Gastroesophageal sphincter (tissue), 4 donors: ENCODE measurements around the gene AUTS2. TPM values are rescaled to one million over a fixed set of nuclear protein-coding genes. Genes with fewer than 3 reads are reported as not detected.

ENCODE experiments used
- ATAC-seq: fragments of 150-250 bp; one replicate; pipeline ENCODE4 v1.9.1; 2016; ENCODE audit warnings: mild to moderate bottlenecking, moderate library complexity
- H3K27ac ChIP-seq, 4 donors: fragments of 200-600 bp; sonication (generic) in 3 of 4; 1 replicate in 3 of 4; 2 replicates in 1 of 4; pipeline ENCODE4 v1.5.1; 2016 to 2019
- H3K27me3 ChIP-seq: fragments of 200-600 bp; sonication (generic); one replicate; pipeline ENCODE4 v1.5.1; 2019
- H3K36me3 ChIP-seq, 2 donors: fragments of 200-600 bp; sonication (generic); one replicate each; pipeline ENCODE4 v1.5.1; 2019; ENCODE audit warnings: control low read depth in 1 of 2
- H3K4me1 ChIP-seq, 3 donors: fragments of 200-600 bp; sonication (generic); 1 replicate in 2 of 3; 2 replicates in 1 of 3; pipeline ENCODE4 v1.5.1; 2016 to 2019; ENCODE audit warnings: control low read depth in 2 of 3
- H3K4me3 ChIP-seq, 2 donors: fragments of 200-600 bp; sonication (generic); one replicate each; pipeline ENCODE4 v1.5.1; 2019; ENCODE audit warnings: mild to moderate bottlenecking in 1 of 2, moderate library complexity in 1 of 2
- H3K9me3 ChIP-seq, 3 donors: fragments of 200-600 bp; sonication (generic); one replicate each; pipeline ENCODE4 v1.5.1; 2017 to 2019; ENCODE audit warnings: control low read depth in 2 of 3
- CTCF ChIP-seq, 4 experiments: fragments of 200-600 bp in 2 of 4; fragments of 450-650 bp in 2 of 4; sonication (generic) in 1 of 4; IDR thresholded peaks; one replicate each; pipeline ENCODE4 v1.5.1; 2017 to 2019; ENCODE audit warnings: antibody characterized with exemption in 4 of 4, mild to moderate bottlenecking in 2 of 4, moderate library complexity in 2 of 4
- EP300 ChIP-seq: sonication (generic); formaldehyde crosslinking; IDR thresholded peaks from one replicate; pipeline ENCODE4 v1.6.1; 2017; ENCODE audit warnings: antibody characterized with exemption, mild to moderate bottlenecking
- POLR2A ChIP-seq, 2 donors: fragments of 450-650 bp; IDR thresholded peaks; one replicate each; pipeline ENCODE4 v1.6.1; 2017; ENCODE audit warnings: antibody characterized with exemption in 2 of 2, mild to moderate bottlenecking in 2 of 2, moderate library complexity in 1 of 2
- POLR2AphosphoS5 ChIP-seq: sonication (generic); formaldehyde crosslinking; IDR thresholded peaks from one replicate; pipeline ENCODE4 v1.6.1; 2017; ENCODE audit warnings: antibody characterized with exemption
- WGBS, 2 donors: methylation state at CpG; one replicate each; pipeline ENCODE4 v1.1.5; 2018; ENCODE audit warnings: low coverage in 1 of 2; 5-methylcytosine and 5-hydroxymethylcytosine counted together
- total RNA-seq, 4 donors: library from RNA; depleted of rRNA; stranded (reverse); fragments of >200 nt; gene quantifications; one replicate each; pipeline ENCODE4 v1.1.0, GENCODE V29; 2016

The AUTS2 gene
- total RNA-seq, 4 donors from 2014 or later = 12.2 to 48.7 (median 44.1) TPM

- H3K27ac ChIP-seq = no peak overlapping the region
- H3K4me3 ChIP-seq = no peak overlapping the region
- ATAC-seq = no peak
- no peaks in the 10 kb centered on the region for H3K27me3 ChIP-seq
- no peaks in the 10 kb centered on the region for H3K4me1 ChIP-seq
- H3K9me3 ChIP-seq = no peaks in the 10 kb centered on the region
- 82 to 89% methylated on average over 3 to 5 of the region's 5 CpGs for WGBS, 2 donors
- H3K36me3 ChIP-seq = no peaks in the 10 kb centered on the region
- TF ChIP-seq EP300 = no peak
- TF ChIP-seq POLR2A (IDR thresholded peaks at IDR 0.05) = no peak
- no peak for TF ChIP-seq POLR2AphosphoS5
- TF ChIP-seq CTCF (IDR thresholded peaks at IDR 0.05) = no peak
Observed at GRCh38 chr7:70624500-70625103, 1026.3 kb downstream of the AUTS2 start.

- ATAC-seq = no peak
- Histone ChIP-seq H3K4me3 (no peak overlapping the region), H3K27me3 (no peaks in the 10 kb centered on the region), H3K36me3 (no peaks in the 10 kb centered on the region), H3K27ac (no peak overlapping the region), H3K9me3 (no peaks in the 10 kb centered on the region), H3K4me1 (no peaks in the 10 kb centered on the region)
- WGBS, 2 donors = 69 to 94% methylated on average over 2 to 3 of the region's 6 CpGs
- TF ChIP-seq POLR2A (IDR thresholded peaks at IDR 0.05) (no peak), EP300 (no peak)
Observed at GRCh38 chr7:70627461-70627860, 1029.2 kb downstream of the AUTS2 start.

DNA sequence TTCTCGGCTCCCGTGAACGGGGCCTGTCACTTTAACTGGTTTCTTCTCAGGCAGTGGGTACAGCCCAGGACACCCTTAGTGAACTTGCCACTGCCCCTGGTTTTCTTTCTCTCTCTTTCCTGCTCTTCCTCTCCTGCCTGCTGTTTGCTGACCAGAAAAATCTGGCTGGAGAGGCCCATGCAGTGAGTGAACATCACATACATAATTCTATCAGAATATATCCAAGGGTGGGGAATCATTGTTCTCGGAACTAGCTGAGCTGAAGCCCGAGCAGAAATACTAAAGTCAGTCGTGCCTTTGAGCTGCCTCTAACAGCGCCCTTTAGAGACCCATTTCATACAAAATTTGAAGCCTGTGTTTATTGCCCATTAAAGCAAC, 1032.2 kb downstream of the AUTS2 start:
- no peak for ATAC-seq
- Histone ChIP-seq H3K27ac (no peak overlapping the region), H3K27me3 (no peaks in the 10 kb centered on the region), H3K9me3 (no peaks in the 10 kb centered on the region), H3K36me3 (no peaks in the 10 kb centered on the region), H3K4me1 (no peaks in the 10 kb centered on the region), H3K4me3 (no peak overlapping the region)
- no peak for TF ChIP-seq POLR2A (IDR thresholded peaks at IDR 0.05)
- 56 to 85% methylated on average over 4 to 6 of the region's 7 CpGs for WGBS, 2 donors

DNA sequence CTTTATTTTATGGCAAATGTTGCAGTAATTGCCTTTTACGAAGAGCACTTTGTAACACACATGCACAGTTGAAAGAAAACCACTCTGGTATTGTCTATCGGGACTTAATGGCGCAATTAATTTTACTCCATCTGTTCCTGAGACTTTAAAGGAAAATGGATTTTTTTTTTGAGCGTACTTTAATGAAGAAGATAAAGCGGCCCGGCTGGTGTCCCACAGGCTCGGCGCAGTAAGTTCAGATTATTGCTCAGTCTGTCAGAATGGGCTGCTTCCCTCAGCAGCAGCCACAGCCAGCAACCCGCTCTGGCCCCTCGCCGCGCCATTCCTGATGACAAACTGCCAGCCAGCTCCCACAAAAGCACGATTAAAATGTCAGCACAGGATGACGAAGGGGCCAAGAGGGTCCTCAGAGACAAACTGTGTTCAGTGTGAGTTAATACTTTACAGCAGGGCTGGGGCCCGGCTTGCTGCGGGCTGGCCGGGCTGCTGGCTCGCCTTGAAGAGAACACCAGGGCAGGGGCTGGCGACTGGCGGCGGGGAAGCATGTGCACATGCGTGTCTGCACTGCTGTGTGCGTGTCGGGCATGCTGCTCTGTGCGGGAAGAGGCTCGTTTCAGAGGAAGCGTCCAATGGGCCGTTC, 1032.7 kb downstream of the AUTS2 start:
- H3K36me3 ChIP-seq = no peaks in the 10 kb centered on the region
- no peaks in the 10 kb centered on the region for H3K9me3 ChIP-seq
- no peak overlapping the region for H3K4me3 ChIP-seq
- H3K4me1 ChIP-seq = no peaks in the 10 kb centered on the region
- no peak for ATAC-seq
- H3K27ac ChIP-seq = no peak overlapping the region
- WGBS, 2 donors = 45 to 80% methylated on average over 1 to 7 of the region's 28 CpGs
- H3K27me3 ChIP-seq = no peaks in the 10 kb centered on the region
- TF ChIP-seq POLR2A (IDR thresholded peaks at IDR 0.05) (no peak), POLR2AphosphoS5 (no peak), CTCF (IDR thresholded peaks at IDR 0.05) (no peak), EP300 (no peak)

GRCh38 chr7:70631718-70632117, 1033.4 kb downstream of the AUTS2 start:
- H3K9me3 ChIP-seq = no peaks in the 10 kb centered on the region

More at GRCh38 chr7:70631718-70632117, 1033.4 kb downstream of the AUTS2 start:
- TF ChIP-seq EP300 (no peak), POLR2A (IDR thresholded peaks at IDR 0.05) (no peak), CTCF (IDR thresholded peaks at IDR 0.05) (no peak), POLR2AphosphoS5 (no peak)
- 60 to 100% methylated on average over 1 of the region's 9 CpGs for WGBS, 2 donors
- H3K4me3 ChIP-seq = no peak overlapping the region
- no peak overlapping the region for H3K27ac ChIP-seq
- H3K36me3 ChIP-seq = no peaks in the 10 kb centered on the region
- H3K4me1 ChIP-seq = no peaks in the 10 kb centered on the region
- no peak for ATAC-seq
- H3K27me3 ChIP-seq = no peaks in the 10 kb centered on the region
